GM18502 (cell line): Measurements from ENCODE around the gene ADCY7.
"Not testable (repeated sequence)": the region's sequence is repeated elsewhere in the genome, so short reads cannot be mapped to it uniquely, and the experiment has no call there.

Experiments
- ATAC-seq: cut with Tn5 transposase; IDR thresholded peaks from one replicate; pipeline ENCODE4 v1.9.1; 2021; ENCODE audit warnings: mild to moderate bottlenecking; ENCODE audit not compliant: unreplicated experiment, poor library complexity

ADCY7 gene

DNA sequence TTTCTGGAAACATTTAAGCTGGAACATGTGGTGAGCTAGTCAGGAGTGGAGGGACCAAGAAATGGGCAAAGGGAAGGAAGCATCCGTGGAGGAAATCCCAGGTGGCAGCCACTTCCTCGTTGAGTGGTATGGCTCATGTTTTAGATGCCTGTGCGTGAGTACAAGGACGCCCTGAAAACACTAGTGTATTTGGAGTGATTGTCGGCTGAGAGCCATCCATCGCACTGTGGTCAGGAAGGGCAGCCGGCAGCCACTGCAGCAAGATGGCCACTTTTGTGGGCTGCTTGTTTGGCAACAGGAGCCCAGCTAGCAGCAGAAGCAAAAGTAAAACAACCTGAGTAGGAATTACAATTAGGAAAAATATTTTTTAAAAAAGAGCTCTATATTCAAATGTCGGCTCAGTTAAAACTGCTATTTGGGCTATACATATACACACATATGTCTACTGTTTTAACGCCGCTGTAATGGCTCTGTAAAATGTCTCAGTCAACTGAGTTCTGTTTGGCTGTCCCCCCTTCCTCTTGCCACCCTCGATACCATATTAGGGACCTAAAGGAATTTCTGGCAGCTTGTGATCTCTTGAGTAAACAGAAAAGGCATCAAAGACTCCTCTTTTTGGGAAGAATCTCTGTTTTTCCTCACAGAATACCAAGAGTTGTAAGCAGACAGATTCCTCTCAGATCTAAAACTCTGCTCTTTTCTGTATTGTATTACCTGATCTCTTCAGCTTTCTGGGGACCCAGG lies 63.3 kb downstream of the ADCY7 start:
- ATAC-seq, result no peak

DNA sequence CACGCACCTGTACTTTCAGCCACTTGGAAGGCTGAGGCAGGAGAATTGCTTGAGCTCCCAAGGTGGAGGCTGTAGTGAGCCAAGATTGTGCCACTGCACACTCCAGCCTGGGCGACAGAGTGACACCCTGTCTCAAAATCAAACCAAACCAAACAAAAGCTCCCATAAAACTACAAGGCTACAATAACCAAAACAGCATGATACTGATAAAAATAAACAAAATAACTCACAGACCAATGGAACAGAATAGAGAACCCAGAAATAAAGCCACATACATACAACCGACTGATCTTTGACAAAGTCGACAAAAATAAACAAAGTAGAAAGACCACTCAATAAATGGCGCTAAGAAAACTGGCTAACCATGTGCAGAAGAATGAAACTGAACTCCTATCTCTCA lies 65.2 kb downstream of the ADCY7 start:
- no peak for ATAC-seq

DNA sequence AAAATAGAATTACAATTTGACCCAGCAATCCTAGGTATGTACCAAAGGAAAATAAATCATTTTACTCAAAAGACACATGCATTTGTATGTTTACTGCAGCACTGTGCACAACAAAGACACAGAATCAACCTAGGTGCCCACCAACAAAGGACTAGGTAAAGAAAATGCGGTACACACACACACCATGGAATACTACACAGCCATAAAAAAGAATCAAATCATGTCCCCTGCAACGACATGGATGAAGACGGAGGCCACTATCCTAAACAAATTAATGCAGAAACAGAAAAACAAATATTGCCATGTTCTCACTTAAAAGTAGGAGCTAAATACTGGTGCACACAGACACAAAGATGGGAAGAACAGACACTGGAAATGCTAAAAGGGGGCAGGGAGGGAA lies 66.2 kb downstream of the ADCY7 start:
- no peak for ATAC-seq

DNA sequence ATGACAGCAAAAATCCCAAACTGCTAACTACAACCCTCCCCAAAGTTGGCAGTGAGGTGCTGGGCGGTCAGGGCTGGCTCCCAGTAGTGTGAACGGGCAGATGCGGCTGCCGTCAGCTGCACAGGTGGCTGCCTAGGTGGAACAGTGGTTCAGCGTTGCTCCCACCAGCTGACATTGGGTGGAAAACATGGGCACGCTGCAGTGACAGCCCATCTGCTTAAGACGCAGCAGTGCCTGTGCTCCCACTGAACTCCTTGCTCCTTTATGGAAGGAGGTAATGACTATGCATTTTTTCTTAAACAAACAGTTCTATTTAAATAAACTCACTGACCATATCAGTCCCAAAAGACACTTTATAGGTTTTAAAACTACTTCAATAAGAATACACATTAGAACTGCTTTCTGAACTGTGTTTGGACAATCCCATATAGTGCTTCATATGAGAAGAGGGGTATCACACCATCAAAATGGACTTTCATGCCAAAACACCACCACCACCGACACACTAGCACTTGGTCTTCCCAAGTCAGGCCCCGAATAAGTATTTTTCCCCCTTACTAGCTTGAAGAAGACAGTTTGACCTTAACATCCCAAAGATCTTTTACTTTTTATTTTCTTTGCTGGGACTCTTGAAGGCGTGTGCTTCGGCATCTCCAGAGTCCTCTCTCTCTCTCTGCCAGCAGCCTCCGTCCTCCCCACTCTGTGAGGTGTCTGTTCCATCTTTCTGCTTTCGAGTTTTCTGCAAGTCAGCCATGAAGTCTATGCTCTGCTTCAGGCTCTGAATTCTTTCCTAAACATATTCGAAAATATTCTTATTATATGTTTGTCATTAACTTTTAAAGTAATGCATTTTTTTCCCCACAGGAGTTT lies 68.0 kb downstream of the ADCY7 start:
- no peak for ATAC-seq

DNA sequence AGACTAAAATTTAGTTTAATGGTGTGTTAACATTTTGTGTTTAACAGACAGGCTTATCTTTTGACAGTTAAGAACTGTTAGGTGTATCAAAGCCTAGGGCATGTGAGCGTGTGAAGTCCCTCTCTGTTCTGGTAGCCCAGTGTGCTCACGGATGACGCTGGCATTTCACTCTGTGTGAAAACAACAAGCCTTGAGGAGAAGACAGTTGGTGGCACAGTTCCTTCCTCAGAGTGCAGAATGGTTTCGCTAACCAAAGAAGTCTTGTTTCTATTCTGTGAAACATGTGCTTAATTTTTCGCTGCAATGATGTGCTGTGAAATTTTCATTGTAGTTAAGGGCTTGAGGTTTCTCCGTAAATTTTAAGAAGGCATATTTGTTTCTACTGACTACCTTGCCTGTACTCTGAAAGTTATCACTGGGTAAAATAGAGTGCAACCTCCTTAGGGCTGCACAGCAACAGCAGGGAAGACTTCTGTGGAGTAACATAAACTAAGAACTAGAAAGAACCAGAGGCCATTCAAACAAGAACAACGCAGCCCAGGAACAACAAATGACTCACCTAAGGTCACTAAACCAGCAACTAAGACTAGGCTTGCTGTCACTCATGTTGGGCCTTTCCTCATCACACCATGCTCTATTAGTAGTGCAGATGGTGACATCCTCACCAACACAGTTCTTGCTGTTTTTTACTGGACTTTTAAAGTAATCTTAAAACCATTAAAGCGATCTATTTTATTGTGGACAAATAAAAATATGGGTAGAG lies 69.0 kb downstream of the ADCY7 start:
- ATAC-seq, result peak; percentile 80

DNA sequence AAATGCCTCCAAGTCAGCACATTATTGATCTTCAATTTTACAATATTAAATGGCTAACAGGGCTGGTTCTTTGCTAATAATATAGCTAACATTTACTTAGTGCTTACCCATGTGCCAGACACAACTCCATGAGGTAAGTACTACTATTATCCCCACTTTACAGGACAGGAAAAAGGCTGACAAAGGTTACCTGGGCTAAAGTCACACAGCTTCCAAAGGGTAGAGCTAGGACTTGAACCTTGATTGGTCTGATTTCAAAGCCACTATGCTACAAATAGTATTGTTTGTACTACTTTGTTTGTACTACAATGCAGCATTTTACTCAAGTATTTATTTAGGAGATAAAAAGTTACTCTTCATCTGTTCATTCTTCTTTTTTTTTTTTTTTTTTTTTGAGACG lies 70.5 kb downstream of the ADCY7 start:
- ATAC-seq, result no peak

DNA sequence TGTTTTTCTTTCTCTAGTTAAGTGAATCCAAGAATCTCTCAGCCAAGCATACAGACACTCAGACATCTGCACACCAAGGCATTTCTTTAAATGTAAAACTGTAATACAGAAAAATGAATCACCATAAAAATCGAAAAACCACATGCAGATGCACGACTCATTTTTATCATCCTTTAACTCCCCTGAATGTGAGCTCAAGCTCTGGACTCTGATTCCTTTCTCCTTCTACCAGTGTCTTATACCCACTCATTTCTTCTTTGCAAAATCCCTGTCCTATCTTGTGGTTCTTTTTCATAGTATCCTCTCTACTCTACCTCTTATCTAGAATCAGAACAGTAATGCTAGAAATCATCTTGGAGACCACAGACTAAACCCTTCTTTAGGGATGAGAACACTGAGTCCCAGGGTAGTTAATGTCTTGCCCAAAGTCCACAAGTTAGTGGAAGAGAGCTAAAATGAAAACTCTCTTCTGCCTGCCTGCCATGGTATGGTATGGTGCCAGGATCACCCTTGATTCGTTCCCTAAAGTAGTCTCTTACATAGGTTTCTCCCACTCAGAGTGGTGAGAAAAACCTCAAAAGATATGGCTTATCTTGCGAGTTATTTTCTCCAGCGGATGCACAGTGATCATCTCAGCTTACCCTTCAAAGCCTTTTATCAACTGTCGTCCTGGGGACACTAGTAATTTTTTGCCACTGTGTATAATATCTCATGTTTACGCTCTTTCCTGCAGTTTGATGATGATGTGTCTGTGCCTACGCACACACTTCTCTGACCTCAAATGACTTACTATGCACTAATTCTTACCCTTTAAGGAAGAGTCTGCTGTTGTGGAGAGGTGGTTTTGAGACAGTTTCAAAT lies 72.2 kb downstream of the ADCY7 start:
- no peak for ATAC-seq

DNA sequence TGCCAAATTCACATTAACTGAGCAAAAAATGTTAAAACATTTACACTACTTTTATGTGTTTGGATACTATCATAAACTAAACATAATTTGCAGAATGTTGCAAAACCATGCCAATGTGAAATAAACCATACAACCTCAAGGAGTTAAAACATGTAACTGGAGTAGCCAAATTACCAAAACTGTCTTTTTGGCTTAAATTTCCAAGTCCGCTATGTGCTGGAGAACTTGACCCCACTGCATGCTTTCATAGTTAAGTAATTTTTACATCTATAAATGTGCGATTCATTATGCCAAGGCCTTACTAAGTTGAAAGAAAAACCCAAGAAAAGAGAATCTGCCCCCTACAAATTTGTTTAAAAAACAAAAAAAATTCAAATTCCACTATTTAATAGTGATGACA lies 74.2 kb downstream of the ADCY7 start:
- ATAC-seq, result no peak

DNA sequence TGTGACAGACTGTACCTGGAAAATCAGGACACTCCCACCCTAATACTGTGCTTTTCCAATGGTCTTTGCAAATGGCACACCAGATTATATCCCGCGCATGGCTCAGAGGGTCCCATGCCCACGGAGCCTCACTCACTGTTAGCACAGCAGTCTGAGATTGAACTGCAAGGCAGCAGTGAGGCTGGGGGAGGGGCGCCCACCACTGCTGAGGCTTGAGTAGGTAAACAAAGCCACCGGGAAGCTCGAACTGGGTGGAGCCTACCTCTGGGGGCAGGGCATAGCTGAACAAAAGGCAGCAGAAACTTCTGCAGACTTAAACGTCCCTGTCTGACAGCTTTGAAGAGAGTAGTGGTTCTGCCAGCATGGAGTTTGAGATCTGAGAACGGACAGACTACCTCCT lies 77.2 kb downstream of the ADCY7 start:
- not testable (repeated sequence) for ATAC-seq

DNA sequence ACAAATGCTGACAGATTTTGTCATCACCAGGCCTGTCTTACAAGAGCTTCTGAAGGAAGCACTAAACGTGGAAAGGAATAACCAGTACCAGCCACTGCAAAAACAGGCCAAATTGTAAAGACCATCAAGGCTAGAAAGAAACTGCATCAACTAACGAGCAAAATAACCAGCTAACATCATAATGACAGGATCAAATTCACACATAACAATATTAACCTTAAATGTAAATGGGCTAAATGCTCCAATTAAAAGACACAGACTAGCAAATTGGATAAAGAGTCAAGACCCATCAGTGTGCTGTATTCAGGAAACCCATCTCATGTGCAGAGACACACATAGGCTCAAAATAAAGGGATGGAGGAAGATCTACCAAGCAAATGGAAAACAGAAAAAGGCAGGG lies 78.9 kb downstream of the ADCY7 start:
- ATAC-seq, result not testable (repeated sequence)

DNA sequence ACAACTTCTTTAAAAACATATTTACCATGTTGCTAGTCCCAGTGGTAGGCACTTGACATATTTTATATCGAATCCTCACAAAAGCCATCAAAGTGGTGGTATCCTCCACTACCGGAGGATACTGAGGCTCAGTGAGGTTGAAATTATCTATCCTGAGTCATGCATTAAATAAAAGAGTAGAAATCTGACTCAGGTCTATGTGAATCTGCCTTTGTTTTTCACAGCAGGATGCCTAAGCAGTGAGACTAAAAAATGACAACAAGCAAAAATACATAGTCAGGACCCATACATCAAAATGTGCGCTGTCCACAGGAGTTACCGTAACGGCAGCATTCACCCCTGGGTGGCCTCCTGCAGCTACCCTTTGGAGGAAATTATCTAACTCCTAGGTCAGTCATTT lies 84.8 kb downstream of the ADCY7 start:
- ATAC-seq, result no peak

DNA sequence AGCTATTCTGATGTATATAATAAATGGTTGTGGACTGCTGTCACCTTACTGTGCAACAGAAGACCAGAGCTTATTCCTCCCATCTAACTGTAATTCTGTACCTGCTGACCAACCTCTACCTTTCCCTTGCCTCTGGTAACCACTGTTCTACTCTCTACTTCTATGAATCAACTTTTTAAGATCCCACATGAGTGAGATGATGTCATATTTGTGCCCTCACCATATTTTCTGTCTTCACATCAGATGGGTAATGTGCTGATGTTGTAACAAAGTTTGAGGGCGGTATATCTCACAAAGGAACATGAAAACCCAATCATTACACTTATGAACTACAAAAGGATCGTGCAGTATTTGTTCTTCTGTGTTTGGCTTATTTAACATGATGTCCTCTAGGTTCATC lies 85.6 kb downstream of the ADCY7 start:
- no peak for ATAC-seq

DNA sequence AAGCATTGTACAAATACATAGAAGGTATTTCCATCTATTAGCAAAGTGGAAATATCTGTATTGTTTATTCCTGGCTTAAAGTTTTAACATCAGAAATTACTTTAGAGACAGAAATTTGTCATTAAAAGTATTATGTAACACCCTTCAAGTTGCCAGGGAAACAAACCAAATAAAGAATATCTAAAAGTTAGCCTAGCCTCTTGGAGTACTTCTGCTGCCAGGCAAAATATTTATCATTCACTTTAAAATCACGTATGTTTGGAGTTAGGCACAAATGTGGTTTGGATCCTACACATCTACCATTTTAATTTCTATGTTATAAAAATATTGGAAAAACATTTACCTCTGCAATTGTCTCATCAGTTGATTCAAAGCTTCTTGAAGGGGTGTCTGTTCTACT lies 87.7 kb downstream of the ADCY7 start:
- no peak for ATAC-seq

DNA sequence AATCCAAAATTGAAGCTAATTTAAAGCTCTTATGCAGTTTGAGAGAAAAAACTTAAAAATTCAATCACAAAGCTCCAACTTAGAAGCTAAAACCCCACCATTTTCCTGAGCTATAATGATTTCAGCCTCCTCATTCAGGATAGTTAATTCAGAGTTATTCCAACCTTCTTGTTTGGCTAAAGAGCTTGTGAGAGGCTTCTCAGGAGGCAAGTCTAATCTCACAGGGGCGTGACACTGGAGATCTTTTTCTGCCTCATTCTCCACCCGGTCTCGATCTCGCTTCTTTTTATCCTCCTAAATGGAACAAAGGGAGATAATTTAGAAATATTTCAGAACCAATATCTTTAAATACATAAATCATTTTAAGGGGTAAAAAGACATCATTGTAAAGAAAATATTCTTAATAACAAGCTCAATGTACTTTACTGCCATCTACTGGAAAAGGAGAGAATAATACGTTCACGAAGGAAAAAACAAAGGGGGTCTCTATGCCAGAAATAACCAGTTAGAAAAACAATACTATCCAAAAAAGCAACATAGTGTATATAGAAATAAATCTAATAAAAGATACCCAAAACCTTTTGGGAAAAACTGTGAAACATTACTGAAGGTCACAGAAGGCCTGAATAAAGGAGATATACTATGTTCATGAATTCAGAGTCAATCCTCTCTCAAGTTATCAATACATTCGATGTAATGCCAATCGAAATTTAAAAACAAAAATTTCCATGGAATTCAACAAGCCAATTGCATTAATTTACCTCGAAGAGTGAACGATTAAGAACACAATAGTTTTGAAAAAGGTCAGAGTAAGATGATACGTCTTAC lies 88.5 kb downstream of the ADCY7 start:
- ATAC-seq, result no peak

DNA sequence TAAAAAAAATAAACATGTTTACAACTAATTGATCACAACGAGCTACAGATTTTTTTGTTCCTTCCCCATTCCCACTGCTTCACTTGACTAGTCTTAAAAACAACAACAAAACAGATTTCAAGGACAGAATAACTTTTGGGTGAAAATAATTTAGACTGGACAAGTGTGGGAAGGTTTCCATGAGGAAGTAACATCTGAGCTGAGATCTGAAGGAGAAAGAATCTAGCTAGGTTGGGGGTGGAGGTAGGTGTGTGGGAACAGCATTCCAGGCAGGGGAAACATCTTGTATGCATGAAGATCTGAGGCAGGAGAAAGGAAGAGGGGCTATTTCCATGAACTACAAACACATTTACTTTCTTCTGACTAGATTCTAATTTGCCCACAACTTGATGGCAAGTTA lies 93.3 kb downstream of the ADCY7 start:
- ATAC-seq, result no peak

DNA sequence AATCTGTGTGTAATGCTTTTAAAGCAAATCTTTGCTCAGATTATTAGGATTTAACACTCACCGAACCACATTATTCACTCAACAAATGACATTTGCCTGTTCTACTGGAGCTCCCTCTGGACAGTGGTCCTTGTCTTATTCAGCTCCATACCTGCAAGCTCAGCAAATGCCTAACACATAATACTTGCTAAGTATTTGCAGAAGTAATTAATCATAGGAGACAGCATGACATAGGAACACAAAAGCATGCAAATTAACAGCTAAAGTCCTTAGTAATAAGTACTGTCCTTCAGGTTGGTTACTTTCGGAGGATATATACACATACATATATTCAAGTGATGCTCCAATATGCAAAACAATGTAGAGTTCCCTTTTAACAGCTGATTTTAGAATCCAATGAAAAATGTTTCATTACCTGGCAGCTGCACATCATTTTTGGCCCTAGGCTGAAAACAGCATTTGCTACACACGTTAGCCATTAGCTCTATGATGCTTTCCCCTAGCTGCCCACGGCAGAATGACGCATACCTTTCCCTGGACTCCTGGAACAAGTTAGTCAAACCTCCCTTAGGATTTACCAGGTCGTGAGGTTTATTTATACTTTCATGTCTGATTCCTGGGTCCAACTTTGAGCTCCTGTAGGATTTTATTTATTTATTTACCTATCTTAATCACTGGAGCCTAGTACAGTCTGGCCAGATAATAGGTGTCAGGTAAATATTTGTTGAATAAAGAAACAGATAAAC lies 93.9 kb downstream of the ADCY7 start:
- no peak for ATAC-seq

DNA sequence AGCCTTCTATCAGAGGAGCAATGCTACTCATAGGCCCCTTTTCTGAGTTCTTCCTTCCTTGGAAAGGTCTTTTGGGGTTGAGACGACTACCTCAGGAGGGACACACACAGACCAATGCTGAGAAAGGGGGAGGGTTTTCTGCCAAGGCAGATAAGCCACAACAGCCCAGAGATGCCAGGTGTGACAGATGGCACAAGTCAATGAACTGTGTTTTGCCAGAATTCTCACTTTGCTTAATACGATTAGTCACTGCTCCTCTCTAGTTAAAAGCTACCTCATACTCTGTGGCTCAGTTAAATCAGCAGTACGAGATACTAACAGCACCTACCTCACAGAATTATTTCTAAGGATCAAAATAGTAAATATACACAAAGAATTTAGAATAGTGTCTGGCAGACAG lies 94.4 kb downstream of the ADCY7 start:
- ATAC-seq, result no peak

DNA sequence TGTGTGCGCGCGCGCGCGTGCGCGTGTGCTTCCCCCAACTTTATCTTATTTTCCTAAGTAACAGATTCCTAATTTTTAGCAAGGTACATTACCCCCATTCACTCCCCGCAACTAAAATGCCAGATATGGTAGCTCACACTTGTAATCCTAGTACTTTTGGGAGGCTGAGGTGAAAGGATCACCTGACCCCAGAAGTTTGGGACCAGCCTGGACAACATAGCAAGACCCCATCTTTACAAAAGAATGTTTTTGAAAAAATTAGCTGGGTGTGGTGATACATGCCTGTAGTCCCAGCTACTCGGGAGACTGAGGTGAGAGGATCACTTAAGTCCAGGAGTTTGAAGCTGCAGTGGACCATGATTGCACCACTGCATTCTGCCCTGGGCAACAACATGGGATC lies 97.3 kb downstream of the ADCY7 start:
- ATAC-seq, result no peak
